Glomerular visceral epithelial cell (primary cell): ENCODE measurements around the gene AADACL4.
"Not testable (repeated sequence)": the region's sequence is repeated elsewhere in the genome, so short reads cannot be mapped to it uniquely, and the experiment has no call there.

Experiments
- DNase-seq: peaks from one replicate; pipeline ENCODE4 v3.0.0-alpha.2; 2016; ENCODE audit errors: extremely low spot score

The AADACL4 gene

GRCh38 chr1:12657885-12658512 is 14.1 kb downstream of the AADACL4 start:
- not testable (repeated sequence) for DNase-seq

GRCh38 chr1:12658531-12659453 is 14.9 kb downstream of the AADACL4 start:
- DNase-seq: peak; percentile 80

GRCh38 chr1:12661606-12662219 is 17.8 kb downstream of the AADACL4 start:
- DNase-seq: no peak

- no peak for DNase-seq
Measured at GRCh38 chr1:12662556-12662955, 18.7 kb downstream of the AADACL4 start.

- no peak for DNase-seq
Measured at GRCh38 chr1:12665511-12665910, 21.6 kb downstream of the AADACL4 start.

GRCh38 chr1:12666141-12666735 is 22.4 kb downstream of the AADACL4 start:
- no peak for DNase-seq

GRCh38 chr1:12669529-12670068 is 25.7 kb downstream of the AADACL4 start:
- DNase-seq: no peak

GRCh38 chr1:12674358-12674757 is 30.5 kb downstream of the AADACL4 start:
- DNase-seq: no peak

- DNase-seq: not testable (repeated sequence)
Measured at GRCh38 chr1:12676122-12676521, 32.2 kb downstream of the AADACL4 start.

- DNase-seq: no peak
Measured at GRCh38 chr1:12677565-12677964, 33.7 kb downstream of the AADACL4 start.

GRCh38 chr1:12678350-12678749 is 34.5 kb downstream of the AADACL4 start:
- no peak for DNase-seq

GRCh38 chr1:12678820-12679219 is 34.9 kb downstream of the AADACL4 start:
- DNase-seq: no peak

- DNase-seq: no peak
Measured at GRCh38 chr1:12690156-12690555, 46.3 kb downstream of the AADACL4 start.

- DNase-seq: no peak
Measured at GRCh38 chr1:12692967-12693782, 49.3 kb downstream of the AADACL4 start.

- no peak for DNase-seq
Measured at GRCh38 chr1:12696658-12697057, 52.8 kb downstream of the AADACL4 start.

GRCh38 chr1:12697397-12697796 is 53.5 kb downstream of the AADACL4 start:
- no peak for DNase-seq

GRCh38 chr1:12703821-12704451 is 60.1 kb downstream of the AADACL4 start:
- no peak for DNase-seq

GRCh38 chr1:12706061-12706460 is 62.2 kb downstream of the AADACL4 start:
- DNase-seq: no peak

GRCh38 chr1:12708396-12709090 is 64.7 kb downstream of the AADACL4 start:
- DNase-seq: no peak

GRCh38 chr1:12709091-12709491 is 65.2 kb downstream of the AADACL4 start:
- no peak for DNase-seq
